ENCODE results near the gene FOXO3. TPM values are rescaled to one million over a fixed set of nuclear protein-coding genes. Genes with fewer than 3 reads are reported as not detected.

Gene FOXO3
- total and polyA plus RNA-seq, 2 of the 13 experiments (the other 11 are each of a cell fraction or from before 2014, with no cell fraction given), result 16.0 to 22.5 TPM

DNA sequence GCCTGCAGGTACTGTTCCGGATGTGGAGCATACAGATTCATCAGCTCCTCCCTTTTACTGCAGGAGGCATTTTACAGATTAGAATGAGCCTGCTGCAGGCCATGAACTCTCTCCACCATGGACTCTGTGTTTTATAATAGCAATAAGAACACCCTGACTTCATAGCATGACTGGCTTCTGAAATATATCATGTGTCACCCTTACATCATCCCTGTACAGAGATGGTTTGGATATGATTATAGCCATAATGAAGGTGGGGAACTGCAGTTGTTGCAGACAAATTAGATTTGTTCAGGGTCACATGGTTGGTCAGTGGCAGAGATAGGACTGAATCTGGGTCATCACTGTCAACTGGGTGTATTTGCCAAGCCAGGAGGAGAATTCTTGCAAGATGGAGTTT is 100.7 kb downstream of the FOXO3 start:
- Histone ChIP-seq H3K27ac (ENCODE audit: extremely low read length, insufficient read depth, low read length) (no peak overlapping the region), H3K27me3 (ENCODE audit: control insufficient read depth in 1 of 2, insufficient read depth in 2 of 2, low read length in 2 of 2) (no peaks in the 10 kb centered on the region), H3K4me2 (ENCODE audit: low read depth, low read length) (no peak overlapping the region), H3K4me3 (replicated peaks in 1 of 3; ENCODE audit: insufficient read depth in 1 of 3, low read depth in 2 of 3, low read length in 3 of 3) (no peak overlapping the region), H3K9me3 (ENCODE audit: low read length) (no peaks in the 10 kb centered on the region), H2AFZ (ENCODE audit: low read length) (no peak overlapping the region), H3K9ac (ENCODE audit: insufficient read depth, low read depth, low read length) (no peak overlapping the region), H4K20me1 (ENCODE audit: insufficient read depth, low read length) (peaks cover 24% of the 10 kb centered on the region; the same call in 1 of the 2 replicates), H3K79me2 (ENCODE audit: insufficient read depth, low read length) (peaks cover 38% of the 10 kb centered on the region), H3K4me1 (ENCODE audit: insufficient read depth, low read length) (peaks cover 21% of the 10 kb centered on the region), H3K36me3 (replicated peaks in 1 of 2; ENCODE audit: control insufficient read depth in 1 of 2, insufficient read depth in 2 of 2, low read length in 2 of 2) (peaks cover 4 to 19% of the 10 kb centered on the region in 2 experiments; a peak in 4 of 5 replicates)
- WGBS (ENCODE audit: low lambda C conversion rate), result 93% methylated on average over 1 of the region's 1 CpG
- no TSS peak for BruUV-seq (replicated peaks)
- CTCF ChIA-PET (ENCODE audit: low intra/inter-chr PET ratio, low total read pairs), result no interaction called here
- no peak for ATAC-seq
- in situ Hi-C loops (cut with HindIII; ENCODE audit: extremely low pct_ligation_motif_present, low pct_unique_long_range_greater_than_20kb) (no loop called here), intact Hi-C loops (cut with micrococcal nuclease; ENCODE audit: unreplicated experiment) (no loop called here)
- FAIRE-seq, result no peak
- POLR2A ChIA-PET, result no interaction called here
- DNase-seq (ENCODE audit: low spot score), result no peak
- TF ChIP-seq MXD4 (CRISPR knock-in tag; IDR thresholded peaks at IDR 0.05), result no peak
- TF ChIP-seq, protein P1, sequence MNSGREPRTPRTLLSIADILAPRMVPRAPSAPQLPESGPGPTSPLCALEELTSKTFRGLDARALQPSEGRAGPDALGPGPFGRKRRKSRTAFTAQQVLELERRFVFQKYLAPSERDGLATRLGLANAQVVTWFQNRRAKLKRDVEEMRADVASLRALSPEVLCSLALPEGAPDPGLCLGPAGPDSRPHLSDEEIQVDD (CRISPR knock-in tag; IDR thresholded peaks at IDR 0.05; ENCODE audit: borderline replicate concordance), result no peak
- no peak for TF ChIP-seq PLRG1 (conservative IDR thresholded peaks at IDR 0.05)
- TF ChIP-seq RXRA (CRISPR knock-in tag; IDR thresholded peaks at IDR 0.05), result no peak
- TF ChIP-seq ZNF615 (CRISPR knock-in tag; IDR thresholded peaks at IDR 0.05; ENCODE audit: borderline replicate concordance), result no peak
- TF ChIP-seq CREB1 (IDR thresholded peaks at IDR 0.05), result no peak
- no peak for TF ChIP-seq CREB1 (CRISPR knock-in tag; IDR thresholded peaks at IDR 0.05)
- TF ChIP-seq, protein P2, sequence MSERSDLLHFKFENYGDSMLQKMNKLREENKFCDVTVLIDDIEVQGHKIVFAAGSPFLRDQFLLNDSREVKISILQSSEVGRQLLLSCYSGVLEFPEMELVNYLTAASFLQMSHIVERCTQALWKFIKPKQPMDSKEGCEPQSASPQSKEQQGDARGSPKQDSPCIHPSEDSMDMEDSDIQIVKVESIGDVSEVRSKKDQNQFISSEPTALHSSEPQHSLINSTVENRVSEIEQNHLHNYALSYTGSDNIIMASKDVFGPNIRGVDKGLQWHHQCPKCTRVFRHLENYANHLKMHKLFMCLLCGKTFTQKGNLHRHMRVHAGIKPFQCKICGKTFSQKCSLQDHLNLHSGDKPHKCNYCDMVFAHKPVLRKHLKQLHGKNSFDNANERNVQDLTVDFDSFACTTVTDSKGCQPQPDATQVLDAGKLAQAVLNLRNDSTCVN (CRISPR knock-in tag; IDR thresholded peaks at IDR 0.05; ENCODE audit: borderline replicate concordance), result no peak
- TF ChIP-seq, protein P3, sequence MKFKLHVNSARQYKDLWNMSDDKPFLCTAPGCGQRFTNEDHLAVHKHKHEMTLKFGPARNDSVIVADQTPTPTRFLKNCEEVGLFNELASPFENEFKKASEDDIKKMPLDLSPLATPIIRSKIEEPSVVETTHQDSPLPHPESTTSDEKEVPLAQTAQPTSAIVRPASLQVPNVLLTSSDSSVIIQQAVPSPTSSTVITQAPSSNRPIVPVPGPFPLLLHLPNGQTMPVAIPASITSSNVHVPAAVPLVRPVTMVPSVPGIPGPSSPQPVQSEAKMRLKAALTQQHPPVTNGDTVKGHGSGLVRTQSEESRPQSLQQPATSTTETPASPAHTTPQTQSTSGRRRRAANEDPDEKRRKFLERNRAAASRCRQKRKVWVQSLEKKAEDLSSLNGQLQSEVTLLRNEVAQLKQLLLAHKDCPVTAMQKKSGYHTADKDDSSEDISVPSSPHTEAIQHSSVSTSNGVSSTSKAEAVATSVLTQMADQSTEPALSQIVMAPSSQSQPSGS (CRISPR knock-in tag; IDR thresholded peaks at IDR 0.05), result no peak
- no peak for TF ChIP-seq ZNF20 (CRISPR knock-in tag; IDR thresholded peaks at IDR 0.05)
- no peak for TF ChIP-seq ZNF33B (CRISPR knock-in tag; IDR thresholded peaks at IDR 0.05)
- TF ChIP-seq SOX13 (IDR thresholded peaks at IDR 0.05), result no peak
- no peak for TF ChIP-seq SOX13 (CRISPR knock-in tag; conservative IDR thresholded peaks at IDR 0.05 in 1 of 2, IDR thresholded peaks at IDR 0.05 in 1 of 2)
- no peak for TF ChIP-seq ZNF788 (CRISPR knock-in tag; IDR thresholded peaks at IDR 0.05; ENCODE audit: borderline replicate concordance)
- TF ChIP-seq, protein P4, sequence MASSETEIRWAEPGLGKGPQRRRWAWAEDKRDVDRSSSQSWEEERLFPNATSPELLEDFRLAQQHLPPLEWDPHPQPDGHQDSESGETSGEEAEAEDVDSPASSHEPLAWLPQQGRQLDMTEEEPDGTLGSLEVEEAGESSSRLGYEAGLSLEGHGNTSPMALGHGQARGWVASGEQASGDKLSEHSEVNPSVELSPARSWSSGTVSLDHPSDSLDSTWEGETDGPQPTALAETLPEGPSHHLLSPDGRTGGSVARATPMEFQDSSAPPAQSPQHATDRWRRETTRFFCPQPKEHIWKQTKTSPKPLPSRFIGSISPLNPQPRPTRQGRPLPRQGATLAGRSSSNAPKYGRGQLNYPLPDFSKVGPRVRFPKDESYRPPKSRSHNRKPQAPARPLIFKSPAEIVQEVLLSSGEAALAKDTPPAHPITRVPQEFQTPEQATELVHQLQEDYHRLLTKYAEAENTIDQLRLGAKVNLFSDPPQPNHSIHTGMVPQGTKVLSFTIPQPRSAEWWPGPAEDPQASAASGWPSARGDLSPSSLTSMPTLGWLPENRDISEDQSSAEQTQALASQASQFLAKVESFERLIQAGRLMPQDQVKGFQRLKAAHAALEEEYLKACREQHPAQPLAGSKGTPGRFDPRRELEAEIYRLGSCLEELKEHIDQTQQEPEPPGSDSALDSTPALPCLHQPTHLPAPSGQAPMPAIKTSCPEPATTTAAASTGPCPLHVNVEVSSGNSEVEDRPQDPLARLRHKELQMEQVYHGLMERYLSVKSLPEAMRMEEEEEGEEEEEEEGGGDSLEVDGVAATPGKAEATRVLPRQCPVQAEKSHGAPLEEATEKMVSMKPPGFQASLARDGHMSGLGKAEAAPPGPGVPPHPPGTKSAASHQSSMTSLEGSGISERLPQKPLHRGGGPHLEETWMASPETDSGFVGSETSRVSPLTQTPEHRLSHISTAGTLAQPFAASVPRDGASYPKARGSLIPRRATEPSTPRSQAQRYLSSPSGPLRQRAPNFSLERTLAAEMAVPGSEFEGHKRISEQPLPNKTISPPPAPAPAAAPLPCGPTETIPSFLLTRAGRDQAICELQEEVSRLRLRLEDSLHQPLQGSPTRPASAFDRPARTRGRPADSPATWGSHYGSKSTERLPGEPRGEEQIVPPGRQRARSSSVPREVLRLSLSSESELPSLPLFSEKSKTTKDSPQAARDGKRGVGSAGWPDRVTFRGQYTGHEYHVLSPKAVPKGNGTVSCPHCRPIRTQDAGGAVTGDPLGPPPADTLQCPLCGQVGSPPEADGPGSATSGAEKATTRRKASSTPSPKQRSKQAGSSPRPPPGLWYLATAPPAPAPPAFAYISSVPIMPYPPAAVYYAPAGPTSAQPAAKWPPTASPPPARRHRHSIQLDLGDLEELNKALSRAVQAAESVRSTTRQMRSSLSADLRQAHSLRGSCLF (CRISPR knock-in tag; IDR thresholded peaks at IDR 0.05; ENCODE audit: borderline replicate concordance), result no peak
- no peak for TF ChIP-seq CHD2 (IDR thresholded peaks at IDR 0.05; ENCODE audit: low read depth, low read length)
- TF ChIP-seq, protein P5, sequence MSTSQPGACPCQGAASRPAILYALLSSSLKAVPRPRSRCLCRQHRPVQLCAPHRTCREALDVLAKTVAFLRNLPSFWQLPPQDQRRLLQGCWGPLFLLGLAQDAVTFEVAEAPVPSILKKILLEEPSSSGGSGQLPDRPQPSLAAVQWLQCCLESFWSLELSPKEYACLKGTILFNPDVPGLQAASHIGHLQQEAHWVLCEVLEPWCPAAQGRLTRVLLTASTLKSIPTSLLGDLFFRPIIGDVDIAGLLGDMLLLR (CRISPR knock-in tag; IDR thresholded peaks at IDR 0.05), result no peak
